SK-N-SH treated with all-trans-retinoic acid at 6 μM for 48 hours (cell line): ENCODE data around the gene JMY.

Experiments
- ATAC-seq: fragments of 200-7000 bp; cut with Tn5 transposase; 3 replicates; pipeline ENCODE4 v1.9.1; 2020; ENCODE audit warnings: mild to moderate bottlenecking, moderate library complexity
- ARNTL ChIP-seq: fragments of 450-650 bp; formaldehyde crosslinking; IDR thresholded peaks from 2 replicates; pipeline ENCODE4 v1.5.0; 2020; ENCODE audit warnings: low read depth, mild to moderate bottlenecking, moderate library complexity, borderline replicate concordance
- BACH2 ChIP-seq: fragments of 250-450 bp; sonication (Bioruptor Pico); IDR thresholded peaks from 2 replicates; pipeline ENCODE4 v1.9.0; 2021; ENCODE audit warnings: mild to moderate bottlenecking, borderline replicate concordance
- CREB5 ChIP-seq: fragments of 250-450 bp; sonication (Bioruptor Pico); IDR thresholded peaks from 2 replicates; pipeline ENCODE4 v1.5.1; 2020; ENCODE audit warnings: low read depth, mild to moderate bottlenecking, moderate library complexity
- CSDC2 ChIP-seq: fragments of 250-450 bp; sonication (Bioruptor Pico); IDR thresholded peaks from 2 replicates; pipeline ENCODE4 v1.5.0; 2020; ENCODE audit warnings: mild to moderate bottlenecking, moderate library complexity
- CSRNP3 ChIP-seq: fragments of 250-450 bp; sonication (Bioruptor Pico); IDR thresholded peaks from 2 replicates; pipeline ENCODE4 v1.5.1; 2021; ENCODE audit warnings: mild to moderate bottlenecking, moderate library complexity
- ESRRG ChIP-seq: fragments of 250-450 bp; sonication (Bioruptor Pico); IDR thresholded peaks from 2 replicates; pipeline ENCODE4 v1.6.1; 2021; ENCODE audit warnings: mild to moderate bottlenecking
- GLIS3 ChIP-seq: fragments of 250-450 bp; sonication (Bioruptor Pico); IDR thresholded peaks from 2 replicates; pipeline ENCODE4 v1.5.0; 2020; ENCODE audit warnings: mild to moderate bottlenecking, moderate library complexity
- ISL1 ChIP-seq: fragments of 250-450 bp; sonication (Bioruptor Pico); IDR thresholded peaks from 2 replicates; pipeline ENCODE4 v2.1.2; 2022; ENCODE audit warnings: mild to moderate bottlenecking, moderate library complexity
- OSR1 ChIP-seq: fragments of 250-450 bp; sonication (Bioruptor Pico); IDR thresholded peaks from 2 replicates; pipeline ENCODE4 v1.8.0; 2022; ENCODE audit warnings: moderate library complexity, mild to moderate bottlenecking, inconsistent platforms
- POU6F1 ChIP-seq: fragments of 250-450 bp; sonication (Bioruptor Pico); IDR thresholded peaks from 2 replicates; pipeline ENCODE4 v1.8.0; 2021; ENCODE audit warnings: low read depth, mild to moderate bottlenecking, moderate library complexity, borderline replicate concordance
- PPARA ChIP-seq: fragments of 250-450 bp; sonication (Bioruptor Pico); IDR thresholded peaks from 2 replicates; pipeline ENCODE4 v1.5.0; 2020; ENCODE audit warnings: mild to moderate bottlenecking, borderline replicate concordance
- RARB ChIP-seq: fragments of 250-450 bp; sonication (Bioruptor Pico); IDR thresholded peaks from 2 replicates; pipeline ENCODE4 v1.8.0; 2021; ENCODE audit warnings: mild to moderate bottlenecking, moderate library complexity
- SNAI2 ChIP-seq: fragments of 250-450 bp; sonication (Bioruptor Pico); IDR thresholded peaks from 2 replicates; pipeline ENCODE4 v1.5.0; 2020; ENCODE audit warnings: mild to moderate bottlenecking, moderate library complexity
- TCF4 ChIP-seq: fragments of 250-450 bp; sonication (Bioruptor Pico); IDR thresholded peaks from 2 replicates; pipeline ENCODE4 v1.8.0; 2021; ENCODE audit warnings: mild to moderate bottlenecking, moderate library complexity, borderline replicate concordance
- TOX ChIP-seq: fragments of 250-450 bp; sonication (Bioruptor Pico); IDR thresholded peaks from 2 replicates; pipeline ENCODE4 v1.8.0; 2021; ENCODE audit warnings: mild to moderate bottlenecking, moderate library complexity, borderline replicate concordance
- TSHZ2 ChIP-seq: fragments of 250-450 bp; sonication (Bioruptor Pico); IDR thresholded peaks from 2 replicates; pipeline ENCODE4 v1.5.0; 2020; ENCODE audit warnings: mild to moderate bottlenecking, moderate library complexity
- ZC3H10 ChIP-seq: fragments of 250-450 bp; sonication (Bioruptor Pico); IDR thresholded peaks from 2 replicates; pipeline ENCODE4 v1.5.1; 2021; ENCODE audit warnings: mild to moderate bottlenecking, moderate library complexity
- ZFP3 ChIP-seq: fragments of 250-450 bp; sonication (Bioruptor Pico); IDR thresholded peaks from 2 replicates; pipeline ENCODE4 v1.5.0; 2020; ENCODE audit warnings: mild to moderate bottlenecking, moderate library complexity
- ZFP30 ChIP-seq: fragments of 450-650 bp; formaldehyde crosslinking; IDR thresholded peaks from 2 replicates; pipeline ENCODE4 v1.5.0; 2022; ENCODE audit warnings: mild to moderate bottlenecking, moderate library complexity
- ZNF565 ChIP-seq: fragments of 450-650 bp; formaldehyde crosslinking; conservative IDR thresholded peaks from 2 replicates; pipeline ENCODE4 v1.5.0; 2020; ENCODE audit warnings: low read depth, mild to moderate bottlenecking, moderate library complexity
- ZNF70 ChIP-seq: fragments of 450-650 bp; formaldehyde crosslinking; IDR thresholded peaks from 2 replicates; pipeline ENCODE4 v1.5.0; 2020; ENCODE audit warnings: mild to moderate bottlenecking, moderate library complexity
- ZNF8 ChIP-seq: fragments of 450-650 bp; formaldehyde crosslinking; IDR thresholded peaks from 2 replicates; pipeline ENCODE4 v1.5.0; 2020; ENCODE audit warnings: mild to moderate bottlenecking, moderate library complexity

The JMY gene

GRCh38 chr5:79269733-79270166 lies 33.8 kb downstream of the JMY start:
- no peak for ATAC-seq
- no peak for TF ChIP-seq TOX (CRISPR knock-in tag)
- no peak for TF ChIP-seq SNAI2 (CRISPR knock-in tag)
- no peak for TF ChIP-seq ZNF8
- no peak for TF ChIP-seq TCF4
- TF ChIP-seq CSDC2 (CRISPR knock-in tag) = no peak
- no peak for TF ChIP-seq ESRRG
- no peak for TF ChIP-seq PPARA
- TF ChIP-seq ZFP30 = no peak
- TF ChIP-seq ARNTL (CRISPR knock-in tag) = no peak
- no peak for TF ChIP-seq GLIS3 (CRISPR knock-in tag)
- TF ChIP-seq ISL1 = no peak
- no peak for TF ChIP-seq POU6F1 (CRISPR knock-in tag)
- TF ChIP-seq OSR1 (CRISPR knock-in tag) = no peak
- no peak for TF ChIP-seq CREB5 (CRISPR knock-in tag)
- TF ChIP-seq RARB (CRISPR knock-in tag) = no peak
- no peak for TF ChIP-seq TSHZ2 (CRISPR knock-in tag)
- TF ChIP-seq BACH2 (CRISPR knock-in tag) = no peak

GRCh38 chr5:79273341-79273740 lies 37.4 kb downstream of the JMY start:
- TF ChIP-seq BACH2 (CRISPR knock-in tag) (no peak), ZNF8 (no peak), ARNTL (CRISPR knock-in tag) (no peak), SNAI2 (CRISPR knock-in tag) (no peak), CSDC2 (CRISPR knock-in tag) (no peak), ZC3H10 (CRISPR knock-in tag) (no peak)
- no peak for ATAC-seq

- TF ChIP-seq PPARA (no peak), POU6F1 (CRISPR knock-in tag) (no peak), ESRRG (no peak), GLIS3 (CRISPR knock-in tag) (no peak), CSRNP3 (CRISPR knock-in tag) (no peak), ZNF70 (CRISPR knock-in tag) (no peak), OSR1 (CRISPR knock-in tag) (no peak), ARNTL (CRISPR knock-in tag) (no peak), TSHZ2 (CRISPR knock-in tag) (no peak), TOX (CRISPR knock-in tag) (no peak), TCF4 (no peak), ZNF565 (CRISPR knock-in tag) (no peak), ZFP3 (CRISPR knock-in tag) (no peak), BACH2 (CRISPR knock-in tag) (no peak), ISL1 (no peak), CSDC2 (CRISPR knock-in tag) (no peak), ZC3H10 (CRISPR knock-in tag) (no peak)
- ATAC-seq = no peak
Observed at GRCh38 chr5:79284846-79285245, 48.9 kb downstream of the JMY start.
